ENCODE measurements around the gene ARL14EPL.
A peak's percentile ranks its signal among the peaks of the same experiment; 100 is the strongest.
"Not testable (repeated sequence)": the region's sequence is repeated elsewhere in the genome, so short reads cannot be mapped to it uniquely, and the experiment has no call there.

ARL14EPL gene

GRCh38 chr5:116075191-116075831, 43.0 kb downstream of the ARL14EPL start:
- no peak overlapping the region for H3K27ac Mint-ChIP-seq
- H3K27me3 Mint-ChIP-seq (ENCODE audit: low read depth, poor library complexity): no peaks in the 10 kb centered on the region
- no peaks in the 10 kb centered on the region for H3K9me3 Mint-ChIP-seq
- no peak for TF ChIP-seq CTCF (IDR thresholded peaks at IDR 0.05)
- peaks cover 15% of the 10 kb centered on the region for H3K4me1 Mint-ChIP-seq
- no peak overlapping the region for H3K4me3 Mint-ChIP-seq
- DNase-seq: no peak
- no peaks in the 10 kb centered on the region for H3K36me3 Mint-ChIP-seq (ENCODE audit: low read depth)

DNA sequence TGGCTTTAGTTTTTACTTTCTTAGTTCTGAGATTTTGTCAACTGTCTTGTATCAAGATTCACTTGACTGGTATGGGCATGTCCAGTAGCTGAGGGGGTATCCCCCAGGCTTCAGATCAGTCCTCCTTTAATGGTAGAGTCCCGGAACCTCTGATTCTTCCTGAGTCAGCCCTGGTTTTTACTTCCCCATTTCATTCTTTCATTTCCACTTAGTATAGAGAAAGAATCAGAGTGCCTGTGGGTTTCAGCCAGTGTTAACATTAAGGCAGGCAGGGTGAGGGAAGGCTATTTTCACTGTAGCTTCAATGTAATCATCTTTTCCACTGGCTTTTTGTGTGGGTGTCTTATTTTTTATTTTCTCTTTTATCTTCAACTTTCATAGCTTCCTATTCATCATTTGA, 44.2 kb downstream of the ARL14EPL start:
- Mint-ChIP-seq H3K36me3 (ENCODE audit: low read depth) (peaks cover 8% of the 10 kb centered on the region), H3K4me1 (peaks cover 15% of the 10 kb centered on the region), H3K9me3 (peaks cover 3% of the 10 kb centered on the region), H3K4me3 (no peak overlapping the region), H3K27me3 (ENCODE audit: low read depth, poor library complexity) (no peaks in the 10 kb centered on the region), H3K27ac (no peak overlapping the region)
- no peak for TF ChIP-seq CTCF (IDR thresholded peaks at IDR 0.05)
- no peak for DNase-seq

GRCh38 chr5:116078199-116078598, 45.9 kb downstream of the ARL14EPL start:
- H3K27ac Mint-ChIP-seq: no peak overlapping the region
- H3K4me1 Mint-ChIP-seq: peaks cover 19% of the 10 kb centered on the region
- no peak for TF ChIP-seq CTCF (IDR thresholded peaks at IDR 0.05)
- no peak for DNase-seq
- H3K4me3 Mint-ChIP-seq: no peak overlapping the region
- peaks cover 25% of the 10 kb centered on the region for H3K36me3 Mint-ChIP-seq (ENCODE audit: low read depth)
- H3K9me3 Mint-ChIP-seq: peaks cover 14% of the 10 kb centered on the region
- no peaks in the 10 kb centered on the region for H3K27me3 Mint-ChIP-seq (ENCODE audit: low read depth, poor library complexity)

GRCh38 chr5:116084287-116084691, 52.0 kb downstream of the ARL14EPL start:
- H3K27ac Mint-ChIP-seq: no peak overlapping the region
- peak overlapping the region; percentile 93 for H3K4me3 Mint-ChIP-seq
- peaks cover 20% of the 10 kb centered on the region for H3K9me3 Mint-ChIP-seq
- peaks cover 29% of the 10 kb centered on the region for H3K4me1 Mint-ChIP-seq
- TF ChIP-seq CTCF (IDR thresholded peaks at IDR 0.05): no peak
- peaks cover 53% of the 10 kb centered on the region for H3K36me3 Mint-ChIP-seq (ENCODE audit: low read depth)
- DNase-seq: peak; percentile 12
- H3K27me3 Mint-ChIP-seq (ENCODE audit: low read depth, poor library complexity): no peaks in the 10 kb centered on the region

GRCh38 chr5:116084871-116085715, 52.8 kb downstream of the ARL14EPL start, which contains the start of gene COMMD10:
Gene COMMD10 (plus strand): TSS chr5:116085025.
- peak within 1 kb of the TSS; percentile 93 for H3K4me3 Mint-ChIP-seq
- no peaks in the 10 kb centered on the region for H3K27me3 Mint-ChIP-seq (ENCODE audit: low read depth, poor library complexity)
- peak; percentile 78 for DNase-seq
- H3K27ac Mint-ChIP-seq: peak within 1 kb of the TSS; percentile 99
- no peak for TF ChIP-seq CTCF (IDR thresholded peaks at IDR 0.05)
- H3K9me3 Mint-ChIP-seq: peaks cover 20% of the 10 kb centered on the region
- peaks cover 53% of the 10 kb centered on the region for H3K36me3 Mint-ChIP-seq (ENCODE audit: low read depth)
- H3K4me1 Mint-ChIP-seq: peaks cover 29% of the 10 kb centered on the region

DNA sequence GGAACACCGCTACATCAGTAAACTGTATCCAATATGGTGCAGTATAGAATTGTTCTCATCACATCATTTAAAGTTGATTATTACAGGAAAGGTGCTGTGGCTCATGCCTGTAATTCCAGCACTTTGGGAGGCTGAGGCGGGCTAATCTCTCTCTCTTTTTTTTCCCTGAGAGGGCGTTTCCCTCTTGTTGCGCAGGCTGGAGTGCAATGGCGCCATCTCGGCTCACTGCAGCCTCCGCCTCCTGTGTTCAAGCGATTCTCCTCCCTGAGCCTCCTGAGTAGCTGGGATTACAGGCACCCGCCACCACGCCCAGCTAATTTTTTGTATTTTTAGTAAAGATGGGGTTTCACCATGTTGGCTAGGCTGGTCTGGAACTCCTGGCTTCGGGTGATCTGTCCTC, 54.0 kb downstream of the ARL14EPL start:
- not testable (repeated sequence) for H3K27me3 Mint-ChIP-seq (ENCODE audit: low read depth, poor library complexity); DNase-seq; H3K27ac Mint-ChIP-seq
- Mint-ChIP-seq H3K9me3 (peaks cover 18% of the 10 kb centered on the region), H3K36me3 (ENCODE audit: low read depth) (peaks cover 46% of the 10 kb centered on the region), H3K4me1 (peaks cover 29% of the 10 kb centered on the region), H3K4me3 (peak overlapping the region; percentile 93)

Data from nephron progenitor cell (in vitro differentiated cells).